ENCODE measurements around the gene DNAH8.

DNA sequence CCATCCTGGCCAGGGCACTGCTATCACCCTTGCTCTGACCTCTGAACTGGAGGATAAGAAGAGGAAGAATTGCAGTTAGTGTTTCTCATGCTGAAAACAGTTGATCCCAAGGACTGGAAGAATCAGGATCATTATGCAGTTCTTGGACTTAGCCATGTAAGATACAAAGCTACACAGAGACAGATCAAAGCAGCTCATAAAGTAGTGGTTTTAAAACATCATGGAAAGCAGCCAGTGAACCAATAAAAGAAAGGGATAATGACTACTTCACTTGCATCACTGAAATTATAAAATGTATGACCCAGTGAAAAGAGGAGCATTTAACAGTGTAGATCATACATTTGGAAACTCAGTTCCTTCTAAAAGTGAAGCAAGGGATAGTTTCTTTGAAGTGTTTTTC is 47.7 kb downstream of the DNAH8 start:
- TF ChIP-seq, protein P1, sequence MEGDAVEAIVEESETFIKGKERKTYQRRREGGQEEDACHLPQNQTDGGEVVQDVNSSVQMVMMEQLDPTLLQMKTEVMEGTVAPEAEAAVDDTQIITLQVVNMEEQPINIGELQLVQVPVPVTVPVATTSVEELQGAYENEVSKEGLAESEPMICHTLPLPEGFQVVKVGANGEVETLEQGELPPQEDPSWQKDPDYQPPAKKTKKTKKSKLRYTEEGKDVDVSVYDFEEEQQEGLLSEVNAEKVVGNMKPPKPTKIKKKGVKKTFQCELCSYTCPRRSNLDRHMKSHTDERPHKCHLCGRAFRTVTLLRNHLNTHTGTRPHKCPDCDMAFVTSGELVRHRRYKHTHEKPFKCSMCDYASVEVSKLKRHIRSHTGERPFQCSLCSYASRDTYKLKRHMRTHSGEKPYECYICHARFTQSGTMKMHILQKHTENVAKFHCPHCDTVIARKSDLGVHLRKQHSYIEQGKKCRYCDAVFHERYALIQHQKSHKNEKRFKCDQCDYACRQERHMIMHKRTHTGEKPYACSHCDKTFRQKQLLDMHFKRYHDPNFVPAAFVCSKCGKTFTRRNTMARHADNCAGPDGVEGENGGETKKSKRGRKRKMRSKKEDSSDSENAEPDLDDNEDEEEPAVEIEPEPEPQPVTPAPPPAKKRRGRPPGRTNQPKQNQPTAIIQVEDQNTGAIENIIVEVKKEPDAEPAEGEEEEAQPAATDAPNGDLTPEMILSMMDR (IDR thresholded peaks at IDR 0.05; ENCODE audit: low read depth, low read length, poor library complexity, severe bottlenecking): no peak
- TF ChIP-seq EZH2phosphoT487 (IDR thresholded peaks at IDR 0.05; ENCODE audit: borderline replicate concordance, low read length): no peak
